Stomach (tissue), 9 donors: Measurements from ENCODE around the gene LYZ. TPM values are rescaled to one million over a fixed set of nuclear protein-coding genes. Genes with fewer than 3 reads are reported as not detected.

Experiments
- DNase-seq, 2 donors: peaks; one replicate each; pipeline versions ENCODE4 v3.0.0 to v3.0.0-alpha.2; 2013 to 2019
- H3K27ac ChIP-seq, 5 donors: fragments of 200-600 bp in 4 of 5; sonication (generic) in 4 of 5; one replicate each; pipeline ENCODE4 v1.5.1; 2013 to 2019; ENCODE audit warnings: mild to moderate bottlenecking in 1 of 5, moderate library complexity in 1 of 5
- H3K27me3 ChIP-seq, 3 donors: fragments of 200-600 bp; sonication (generic); one replicate each; pipeline ENCODE4 v1.5.1; 2017 to 2019; ENCODE audit warnings: mixed run types in 1 of 3
- H3K36me3 ChIP-seq, 4 donors: fragments of 200-600 bp; sonication (generic); 1 replicate in 3 of 4; 2 replicates in 1 of 4; pipeline ENCODE4 v1.5.1; 2016 to 2019
- H3K4me1 ChIP-seq, 4 donors: fragments of 200-600 bp; sonication (generic); one replicate each; pipeline ENCODE4 v1.5.1; 2016 to 2019
- H3K4me3 ChIP-seq, 4 donors: fragments of 200-600 bp; sonication (generic) in 3 of 4; one replicate each; pipeline ENCODE4 v1.5.1; 2016 to 2019; ENCODE audit warnings: mild to moderate bottlenecking in 1 of 4
- H3K9me3 ChIP-seq, 4 donors: fragments of 200-600 bp; sonication (generic); one replicate each; pipeline ENCODE4 v1.5.1; 2016 to 2019
- CTCF ChIP-seq, 7 experiments: fragments of 450-650 bp in 4 of 7; fragments of 200-600 bp in 3 of 7; sonication (generic) in 3 of 7; IDR thresholded peaks; one replicate each; pipeline ENCODE4 v1.5.1; 2016 to 2019; ENCODE audit warnings: antibody characterized with exemption in 7 of 7, control low read depth in 2 of 7, mild to moderate bottlenecking in 1 of 7
- EP300 ChIP-seq: sonication (generic); formaldehyde crosslinking; IDR thresholded peaks from one replicate; pipeline ENCODE4 v1.6.1; 2017; ENCODE audit warnings: antibody characterized with exemption
- POLR2A ChIP-seq, 4 donors: fragments of 450-650 bp; IDR thresholded peaks; one replicate each; pipeline ENCODE4 v1.6.1; 2016; ENCODE audit warnings: antibody characterized with exemption in 4 of 4, control low read depth in 2 of 4, mild to moderate bottlenecking in 1 of 4, moderate library complexity in 1 of 4
- POLR2AphosphoS5 ChIP-seq, 3 donors: sonication (generic); formaldehyde crosslinking; IDR thresholded peaks; one replicate each; pipeline ENCODE4 v1.6.1; 2016; ENCODE audit warnings: antibody characterized with exemption in 3 of 3
- WGBS, 5 donors: extraction: QIAGEN DNeasy Blood & Tissue Kit in 3 of 5; methylation state at CpG; one replicate each; pipeline versions ENCODE4 v1.1.5 to v1.1.7; 2013 to 2018; 5-methylcytosine and 5-hydroxymethylcytosine counted together
- intact Hi-C: fragments of 100-400 bp; cut with DNase I; formaldehyde crosslinking; loops from one replicate; pipeline ENCODE4 v1.15.1; 2023; ENCODE audit warnings: low total_unique reads
- polyA plus RNA-seq, 3 donors: library from polyadenylated mRNA; stranded (reverse); fragments of 200-250 nt; gene quantifications; one replicate each; pipeline ENCODE4 v1.2.3, GENCODE V29; 2013
- total RNA-seq, 5 donors: library from RNA; depleted of rRNA; stranded (reverse); fragments of >200 nt; gene quantifications; one replicate each; pipeline versions ENCODE4 v1.1.0 to v1.2.3, GENCODE V29; 2014 to 2016
- donor health status: healthy with polysubstance abuse.
- donor health status: Bipolar disorder and iron deficiency.
- donor health status: healthy.

LYZ gene
- total and polyA plus RNA-seq, 8 donors: 24.0 to 2,662 (median 340) TPM

GRCh38 chr12:69324797-69325466, 23.2 kb upstream of the LYZ start:
- Histone ChIP-seq H3K4me3 (no peak overlapping the region), H3K27me3 (no peaks in the 10 kb centered on the region), H3K4me1 (peaks cover 0 to 6% (median 4%) of the 10 kb centered on the region in 4 donors), H3K27ac (peak overlapping the region in 1 of 5 donors; percentile 45), H3K36me3 (no peaks in the 10 kb centered on the region), H3K9me3 (no peaks in the 10 kb centered on the region)
- DNase-seq: no peak
- no peak for TF ChIP-seq EP300
- TF ChIP-seq POLR2AphosphoS5 (IDR thresholded peaks at IDR 0.05): no peak
- TF ChIP-seq CTCF (IDR thresholded peaks at IDR 0.05): no peak
- no peak for TF ChIP-seq POLR2A (IDR thresholded peaks at IDR 0.05)
- WGBS, 5 donors: 73 to 83% (median 78%) methylated on average over 2 of the region's 2 CpGs
- intact Hi-C loops: no loop called here

GRCh38 chr12:69328426-69328825, 19.8 kb upstream of the LYZ start:
- H3K4me1 ChIP-seq: peaks cover 3 to 35% (median 17%) of the 10 kb centered on the region in 4 donors
- TF ChIP-seq CTCF (IDR thresholded peaks at IDR 0.05) (no peak), EP300 (no peak), POLR2AphosphoS5 (IDR thresholded peaks at IDR 0.05) (no peak), POLR2A (IDR thresholded peaks at IDR 0.05) (no peak)
- 80 to 88% (median 82%) methylated on average over 3 of the region's 3 CpGs for WGBS, 5 donors
- H3K36me3 ChIP-seq: no peaks in the 10 kb centered on the region
- no peak overlapping the region for H3K27ac ChIP-seq
- DNase-seq: no peak
- H3K9me3 ChIP-seq: no peaks in the 10 kb centered on the region
- intact Hi-C loops: no loop called here
- no peak overlapping the region for H3K4me3 ChIP-seq
- H3K27me3 ChIP-seq: no peaks in the 10 kb centered on the region

- 14 to 37% (median 29%) methylated on average over 8 of the region's 8 CpGs for WGBS, 5 donors
- TF ChIP-seq CTCF (IDR thresholded peaks at IDR 0.05) (no peak), POLR2A (IDR thresholded peaks at IDR 0.05) (no peak), EP300 (no peak), POLR2AphosphoS5 (IDR thresholded peaks at IDR 0.05) (no peak)
- no peaks in the 10 kb centered on the region for H3K9me3 ChIP-seq
- no peaks in the 10 kb centered on the region for H3K27me3 ChIP-seq
- peak overlapping the region; percentile 41 to 50 (median 46) for H3K4me3 ChIP-seq
- H3K36me3 ChIP-seq: no peaks in the 10 kb centered on the region
- H3K27ac ChIP-seq: peak overlapping the region in 4 of 5 donors; percentile 80 to 89 (median 83)
- peak in 1 of 2 donors; percentile 37 for DNase-seq
- peaks cover 3 to 38% (median 21%) of the 10 kb centered on the region in 4 donors for H3K4me1 ChIP-seq
- intact Hi-C loops: no loop called here
Observed at GRCh38 chr12:69329669-69330428, 18.3 kb upstream of the LYZ start.

GRCh38 chr12:69330475-69331473, 17.4 kb upstream of the LYZ start:
- intact Hi-C loops: no loop called here
- H3K27me3 ChIP-seq: no peaks in the 10 kb centered on the region
- no peak for TF ChIP-seq CTCF (IDR thresholded peaks at IDR 0.05)
- TF ChIP-seq POLR2AphosphoS5 (IDR thresholded peaks at IDR 0.05): peak in 2 of 3 donors; percentile 61 to 62
- TF ChIP-seq EP300: no peak
- TF ChIP-seq POLR2A (IDR thresholded peaks at IDR 0.05): peak in 1 of 4 donors; percentile 63
- peak; percentile 79 to 87 for DNase-seq
- H3K4me1 ChIP-seq: peaks cover 3 to 38% (median 21%) of the 10 kb centered on the region in 4 donors
- no peaks in the 10 kb centered on the region for H3K9me3 ChIP-seq
- H3K4me3 ChIP-seq: peak overlapping the region; percentile 41 to 50 (median 46)
- no peaks in the 10 kb centered on the region for H3K36me3 ChIP-seq
- peak overlapping the region; percentile 80 to 95 (median 84) for H3K27ac ChIP-seq
- 2 to 5% (median 3%) methylated on average over 18 of the region's 18 CpGs for WGBS, 5 donors
